ENCODE measurements around the gene HABP2. TPM values are rescaled to one million over a fixed set of nuclear protein-coding genes. Genes with fewer than 3 reads are reported as not detected.

The HABP2 gene
- total RNA-seq, 1 donor from 2014 or later: not detected

DNA sequence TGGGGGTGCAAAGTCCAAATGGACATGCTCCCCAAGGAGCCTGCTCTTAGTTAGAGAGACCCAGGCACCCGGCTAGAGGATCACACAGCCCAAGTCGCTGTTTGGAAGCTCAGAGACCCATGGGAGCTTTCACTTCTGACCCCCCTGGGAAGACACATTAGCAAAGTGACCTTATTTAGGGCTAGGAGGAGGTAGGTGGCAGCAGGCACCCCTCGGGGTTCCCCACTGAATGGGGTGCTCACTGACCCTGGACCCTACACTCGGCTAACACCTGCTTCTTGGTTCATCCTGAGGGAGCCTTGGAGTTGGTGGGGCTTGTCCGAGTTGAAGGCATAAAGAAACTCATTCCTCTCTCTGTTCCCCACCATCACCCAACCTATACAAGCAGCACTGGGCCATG is 27.1 kb upstream of the HABP2 start:
- intact Hi-C loops (cut with DNase I): no loop called here
- H3K27me3 ChIP-seq: no peaks in the 10 kb centered on the region
- peaks cover 0 to 13% of the 10 kb centered on the region in 2 donors for H3K4me1 ChIP-seq
- H3K4me3 ChIP-seq: no peak overlapping the region
- TF ChIP-seq CTCF (IDR thresholded peaks at IDR 0.05): no peak
- H3K27ac ChIP-seq: no peak overlapping the region
- no peak for DNase-seq (ENCODE audit: low spot score in 2 of 2)
- H3K9me3 ChIP-seq: no peaks in the 10 kb centered on the region
- H3K36me3 ChIP-seq: no peaks in the 10 kb centered on the region

DNA sequence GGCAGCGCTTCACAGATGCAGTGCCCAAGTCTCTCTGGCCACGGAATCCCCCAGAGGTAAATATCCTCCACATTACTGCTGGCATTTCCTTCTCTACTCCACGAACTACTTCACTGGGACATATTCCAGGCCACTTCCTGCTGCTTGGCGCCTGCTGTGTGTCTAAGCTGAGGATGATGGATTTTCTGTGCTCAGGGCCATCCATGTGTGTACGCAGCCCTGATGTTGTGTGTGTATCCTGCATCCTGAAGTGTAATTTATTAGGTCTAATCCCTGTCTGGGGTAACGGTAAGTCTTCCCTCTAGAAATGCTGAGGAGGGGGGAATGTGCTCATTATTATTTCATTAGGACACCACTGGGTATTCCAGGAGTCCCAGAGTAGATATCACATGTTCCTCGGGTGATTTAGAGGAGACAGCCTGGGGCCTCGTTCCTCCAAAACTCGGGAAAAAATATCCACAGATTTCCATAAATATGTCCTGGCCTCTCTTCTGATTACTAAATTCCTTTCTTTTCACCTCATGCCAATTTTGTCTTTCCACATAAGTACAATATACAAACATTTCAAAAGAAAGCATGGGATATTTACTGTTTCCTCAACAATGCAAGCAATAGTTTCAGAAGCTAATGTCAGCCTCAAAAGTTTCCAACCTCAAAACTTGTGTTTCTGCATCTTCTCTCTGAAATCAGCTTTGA is 25.5 kb upstream of the HABP2 start:
- no peaks in the 10 kb centered on the region for H3K9me3 ChIP-seq
- no peaks in the 10 kb centered on the region for H3K27me3 ChIP-seq
- H3K27ac ChIP-seq: no peak overlapping the region
- intact Hi-C loops (cut with DNase I): no loop called here
- H3K36me3 ChIP-seq: no peaks in the 10 kb centered on the region
- TF ChIP-seq CTCF (IDR thresholded peaks at IDR 0.05): no peak
- DNase-seq (ENCODE audit: low spot score in 2 of 2): no peak
- no peak overlapping the region for H3K4me3 ChIP-seq
- H3K4me1 ChIP-seq: peaks cover 0 to 10% of the 10 kb centered on the region in 2 donors

GRCh38 chr10:113528876-113529275 is 24.0 kb upstream of the HABP2 start:
- Histone ChIP-seq H3K4me3 (no peak overlapping the region), H3K36me3 (no peaks in the 10 kb centered on the region), H3K4me1 (no peaks in the 10 kb centered on the region), H3K27me3 (no peaks in the 10 kb centered on the region), H3K9me3 (no peaks in the 10 kb centered on the region), H3K27ac (no peak overlapping the region)
- no peak for TF ChIP-seq CTCF (IDR thresholded peaks at IDR 0.05)
- intact Hi-C loops (cut with DNase I): no loop called here
- DNase-seq (ENCODE audit: low spot score in 2 of 2): no peak

- H3K27ac ChIP-seq: no peak overlapping the region
- no peak for DNase-seq (ENCODE audit: low spot score in 2 of 2)
- no peaks in the 10 kb centered on the region for H3K9me3 ChIP-seq
- H3K4me1 ChIP-seq: no peaks in the 10 kb centered on the region
- no peak overlapping the region for H3K4me3 ChIP-seq
- intact Hi-C loops (cut with DNase I): no loop called here
- no peaks in the 10 kb centered on the region for H3K36me3 ChIP-seq
- no peaks in the 10 kb centered on the region for H3K27me3 ChIP-seq
- TF ChIP-seq CTCF (IDR thresholded peaks at IDR 0.05): no peak
Measured at GRCh38 chr10:113529575-113529974, 23.3 kb upstream of the HABP2 start.

GRCh38 chr10:113530476-113530875 is 22.4 kb upstream of the HABP2 start:
- no peaks in the 10 kb centered on the region for H3K36me3 ChIP-seq
- H3K4me3 ChIP-seq: no peak overlapping the region
- no peak for TF ChIP-seq CTCF (IDR thresholded peaks at IDR 0.05)
- no peak overlapping the region for H3K27ac ChIP-seq
- H3K27me3 ChIP-seq: no peaks in the 10 kb centered on the region
- no peaks in the 10 kb centered on the region for H3K9me3 ChIP-seq
- intact Hi-C loops (cut with DNase I): no loop called here
- no peak for DNase-seq (ENCODE audit: low spot score in 2 of 2)
- no peaks in the 10 kb centered on the region for H3K4me1 ChIP-seq

DNA sequence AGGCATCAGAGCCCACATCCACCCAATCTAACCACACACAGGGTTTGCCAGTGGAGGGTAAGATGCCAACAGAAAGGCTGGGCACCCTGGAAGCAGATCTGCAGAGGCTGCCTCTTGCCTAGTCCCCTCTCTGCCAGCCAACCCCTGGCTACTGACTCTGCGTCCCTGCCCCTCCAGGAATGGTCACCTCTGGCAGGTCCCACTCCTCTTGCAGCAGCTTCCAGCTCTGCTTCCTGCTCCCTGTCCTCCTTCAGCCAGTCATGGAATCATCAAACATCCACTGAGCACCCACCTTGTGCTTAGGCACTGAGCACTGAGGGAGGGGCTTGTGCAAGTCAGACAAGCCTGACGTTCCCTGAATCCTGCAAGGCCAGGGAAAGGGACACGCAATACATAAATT is 20.1 kb upstream of the HABP2 start:
- intact Hi-C loops (cut with DNase I): no loop called here

More for the DNA sequence above, 20.1 kb upstream of the HABP2 start:
- DNase-seq (ENCODE audit: low spot score in 2 of 2): peak in 1 of 2 donors; percentile 35
- H3K36me3 ChIP-seq: no peaks in the 10 kb centered on the region
- no peak for TF ChIP-seq CTCF (IDR thresholded peaks at IDR 0.05)
- H3K4me1 ChIP-seq: no peaks in the 10 kb centered on the region
- no peaks in the 10 kb centered on the region for H3K9me3 ChIP-seq
- H3K27ac ChIP-seq: no peak overlapping the region
- no peaks in the 10 kb centered on the region for H3K27me3 ChIP-seq
- no peak overlapping the region for H3K4me3 ChIP-seq

All from ascending aorta (tissue), 2 donors.